Stimulated activated CD4-positive, alpha-beta T cell treated with anti-CD3 and anti-CD28 coated beads, Interleukin-15, amount 100 ng/mL, for 1 hour (primary cell): Measurements from ENCODE around the gene NID2.

Experiments
- DNase-seq, 2 donors: peaks; one replicate each; pipeline ENCODE4 v3.0.0-alpha.2; 2020; ENCODE audit warnings: low read depth in 1 of 2, low spot score in 1 of 2

Gene NID2

DNA sequence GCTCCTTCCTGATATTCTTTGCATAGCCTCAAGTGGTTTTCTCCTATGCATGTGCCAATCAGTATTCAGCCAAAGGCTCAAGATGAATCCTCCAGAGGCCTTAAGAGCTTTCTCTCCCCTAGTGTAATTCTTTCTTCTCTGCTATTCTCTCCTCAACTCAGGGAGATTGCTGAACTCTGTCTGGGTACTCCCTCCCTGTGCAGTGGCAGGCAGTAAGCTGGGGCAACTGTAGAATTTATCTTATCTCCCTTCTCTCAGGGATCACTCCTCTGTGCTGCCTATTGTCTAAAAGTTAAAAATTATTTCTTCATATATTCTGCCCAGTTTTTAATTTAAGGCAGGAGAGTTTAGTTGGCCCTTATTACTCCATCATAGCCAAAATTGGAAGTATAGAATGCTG lies 108.0 kb downstream of the NID2 start:
- no peak for DNase-seq

DNA sequence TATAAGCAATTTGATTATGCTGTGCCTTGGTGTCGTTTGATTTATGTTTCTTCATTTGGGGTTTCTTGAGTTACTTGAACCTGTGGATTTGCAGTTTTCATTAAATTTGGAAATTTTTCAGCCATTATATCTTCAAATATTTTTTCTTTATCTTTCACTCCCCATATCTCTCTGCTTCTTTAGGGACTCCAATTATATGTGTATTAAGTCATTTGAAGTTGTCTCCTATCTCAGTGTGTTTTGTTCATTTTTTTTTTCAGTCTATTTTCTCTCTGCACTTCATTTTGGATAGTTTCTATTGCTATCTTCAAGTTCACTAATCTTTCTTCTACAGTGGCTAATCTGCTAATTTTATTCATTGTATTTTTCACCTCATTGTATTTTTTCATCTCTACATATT lies 108.9 kb downstream of the NID2 start:
- no peak for DNase-seq

- DNase-seq = no peak
Measured at GRCh38 chr14:51957950-51958349, 110.9 kb downstream of the NID2 start.
